HG03025 (cell line): ENCODE results near the gene HPS5.

Experiments
- ATAC-seq: cut with Tn5 transposase; IDR thresholded peaks from one replicate; pipeline ENCODE4 v1.9.1; 2021; ENCODE audit warnings: mild to moderate bottlenecking, moderate library complexity; ENCODE audit not compliant: unreplicated experiment, low FRiP score

HPS5 gene

GRCh38 chr11:18322818-18323570, 1.1 kb upstream of the HPS5 start:
- ATAC-seq, result no peak

- ATAC-seq, result peak; percentile 4
Observed at GRCh38 chr11:18321578-18321968, 367 bp downstream of the HPS5 start.

GRCh38 chr11:18320617-18321016, 1.3 kb downstream of the HPS5 start:
- no peak for ATAC-seq

- ATAC-seq, result no peak
Observed at GRCh38 chr11:18319914-18320313, 2.0 kb downstream of the HPS5 start.

- no peak for ATAC-seq
Observed at GRCh38 chr11:18317551-18317950, 4.4 kb downstream of the HPS5 start.

GRCh38 chr11:18315893-18316292, 6.0 kb downstream of the HPS5 start:
- no peak for ATAC-seq

GRCh38 chr11:18314784-18315523, 7.0 kb downstream of the HPS5 start:
- ATAC-seq, result no peak

- no peak for ATAC-seq
Observed at GRCh38 chr11:18313965-18314763, 7.8 kb downstream of the HPS5 start.

- no peak for ATAC-seq
Observed at GRCh38 chr11:18312663-18313420, 9.1 kb downstream of the HPS5 start.

- no peak for ATAC-seq
Observed at GRCh38 chr11:18312012-18312411, 9.9 kb downstream of the HPS5 start.

- no peak for ATAC-seq
Observed at GRCh38 chr11:18310800-18311340, 11.1 kb downstream of the HPS5 start.

GRCh38 chr11:18309691-18310090, 12.2 kb downstream of the HPS5 start:
- no peak for ATAC-seq

- ATAC-seq, result no peak
Observed at GRCh38 chr11:18308242-18308641, 13.7 kb downstream of the HPS5 start.

GRCh38 chr11:18307461-18308139, 14.3 kb downstream of the HPS5 start:
- ATAC-seq, result no peak

GRCh38 chr11:18304745-18305144, 17.2 kb downstream of the HPS5 start:
- no peak for ATAC-seq

- ATAC-seq, result no peak
Observed at GRCh38 chr11:18299721-18300120, 22.2 kb downstream of the HPS5 start.

GRCh38 chr11:18295316-18295715, 26.6 kb downstream of the HPS5 start:
- ATAC-seq, result no peak

GRCh38 chr11:18294862-18295261, 27.1 kb downstream of the HPS5 start:
- no peak for ATAC-seq

GRCh38 chr11:18288911-18289310, 33.0 kb downstream of the HPS5 start:
- no peak for ATAC-seq

- no peak for ATAC-seq
Observed at GRCh38 chr11:18285841-18286240, 36.1 kb downstream of the HPS5 start.
